Ectodermal cell (in vitro differentiated cells): Measurements from ENCODE around the gene ACKR2.
"Not testable (repeated sequence)": the region's sequence is repeated elsewhere in the genome, so short reads cannot be mapped to it uniquely, and the experiment has no call there.

Experiments
- H3K27ac ChIP-seq: 2 replicates; pipeline ENCODE4 v1.7.0; 2013; ENCODE audit warnings: mild to moderate bottlenecking, low read depth, low read length; ENCODE audit not compliant: insufficient read depth, poor library complexity, severe bottlenecking
- H3K27me3 ChIP-seq: 2 replicates; pipeline ENCODE4 v1.7.0; 2013; ENCODE audit warnings: mild to moderate bottlenecking, low read length; ENCODE audit not compliant: insufficient read depth, control insufficient read depth, poor library complexity, severe bottlenecking
- H3K36me3 ChIP-seq: one replicate; pipeline ENCODE4 v1.7.0; 2013; ENCODE audit warnings: low read length; ENCODE audit not compliant: control insufficient read depth, insufficient read depth
- H3K4me1 ChIP-seq: one replicate; pipeline ENCODE4 v1.7.0; 2013; ENCODE audit warnings: low read length; ENCODE audit not compliant: control insufficient read depth, insufficient read depth
- H3K4me3 ChIP-seq: 2 replicates; pipeline ENCODE4 v1.7.0; 2013; ENCODE audit warnings: low read depth, low read length, control low read depth; ENCODE audit not compliant: insufficient read depth
- H3K9me3 ChIP-seq: 2 replicates; pipeline ENCODE4 v1.7.0; 2013; ENCODE audit warnings: mild to moderate bottlenecking, low read length, moderate library complexity; ENCODE audit not compliant: control insufficient read depth
- WGBS, 2 experiments: methylation state at CpG; one replicate each; pipeline ENCODE4 v1.1.7; 2013; ENCODE audit warnings: missing lambda C conversion rate in 2 of 2; 5-methylcytosine and 5-hydroxymethylcytosine counted together

ACKR2 gene

GRCh38 chr3:42811118-42811883 lies 2.1 kb downstream of the ACKR2 start:
- not testable (repeated sequence) for H3K36me3 ChIP-seq, H3K27ac ChIP-seq, H3K9me3 ChIP-seq, H3K27me3 ChIP-seq, H3K4me1 ChIP-seq, H3K4me3 ChIP-seq
- 86% methylated on average over 15 of the region's 15 CpGs for WGBS, 2 experiments

DNA sequence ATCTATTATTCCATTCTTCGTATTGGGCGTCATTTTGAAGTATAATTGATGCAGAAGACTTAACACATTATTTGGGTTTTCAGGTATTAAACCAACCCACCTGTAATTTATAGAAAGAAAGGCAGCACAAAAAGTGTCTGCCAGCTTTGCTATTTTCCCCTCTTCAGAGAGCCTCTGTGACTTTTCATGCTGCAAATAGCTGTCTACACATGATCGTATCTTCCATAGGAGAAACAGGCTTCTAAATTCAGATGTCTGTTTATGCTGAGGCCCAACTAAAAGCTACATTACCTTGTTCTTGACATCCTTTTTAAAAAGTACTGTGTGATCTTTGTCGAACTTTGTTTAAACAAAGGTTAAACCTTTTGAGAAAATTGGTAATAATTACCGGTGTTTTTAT lies 5.0 kb downstream of the ACKR2 start:
- H3K27me3 ChIP-seq = no peaks in the 10 kb centered on the region
- H3K36me3 ChIP-seq = no peaks in the 10 kb centered on the region
- H3K9me3 ChIP-seq = no peaks in the 10 kb centered on the region
- H3K4me3 ChIP-seq = no peak overlapping the region
- no peak overlapping the region for H3K27ac ChIP-seq
- WGBS, 2 experiments = 90 to 97% methylated on average over 3 to 5 of the region's 5 CpGs
- H3K4me1 ChIP-seq = no peaks in the 10 kb centered on the region

- no peaks in the 10 kb centered on the region for H3K27me3 ChIP-seq
- no peaks in the 10 kb centered on the region for H3K4me1 ChIP-seq
- WGBS, 2 experiments = 73 to 78% methylated on average over 2 of the region's 2 CpGs
- H3K36me3 ChIP-seq = no peaks in the 10 kb centered on the region
- no peaks in the 10 kb centered on the region for H3K9me3 ChIP-seq
- no peak overlapping the region for H3K27ac ChIP-seq
- H3K4me3 ChIP-seq = no peak overlapping the region
Observed at GRCh38 chr3:42814914-42815507, 5.8 kb downstream of the ACKR2 start.

DNA sequence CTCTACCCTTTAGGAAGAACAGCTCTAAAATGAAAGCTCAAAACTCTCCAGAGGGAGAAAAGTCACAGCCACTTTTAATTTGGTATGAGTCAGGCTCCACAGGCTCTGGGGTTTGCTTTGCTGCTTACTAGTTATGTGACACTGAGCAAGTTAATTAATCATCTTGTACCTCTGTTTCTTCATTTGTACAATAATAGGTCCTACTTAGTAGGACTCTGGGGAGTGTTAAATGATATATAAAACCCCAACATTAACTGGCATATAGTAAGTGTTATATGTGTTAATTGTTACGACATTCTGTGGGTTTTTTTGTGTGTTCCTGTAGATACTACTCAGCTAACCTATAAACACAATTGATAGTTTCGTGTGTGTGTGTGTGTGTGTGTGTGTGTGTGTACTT lies 6.6 kb downstream of the ACKR2 start:
- H3K4me3 ChIP-seq = no peak overlapping the region
- no peaks in the 10 kb centered on the region for H3K27me3 ChIP-seq
- H3K36me3 ChIP-seq = no peaks in the 10 kb centered on the region
- 100% methylated on average over 1 of the region's 2 CpGs; no CpG with 5 or more reads in 1 of the 2 experiments for WGBS, 2 experiments
- H3K27ac ChIP-seq = no peak overlapping the region
- no peaks in the 10 kb centered on the region for H3K9me3 ChIP-seq
- no peaks in the 10 kb centered on the region for H3K4me1 ChIP-seq

DNA sequence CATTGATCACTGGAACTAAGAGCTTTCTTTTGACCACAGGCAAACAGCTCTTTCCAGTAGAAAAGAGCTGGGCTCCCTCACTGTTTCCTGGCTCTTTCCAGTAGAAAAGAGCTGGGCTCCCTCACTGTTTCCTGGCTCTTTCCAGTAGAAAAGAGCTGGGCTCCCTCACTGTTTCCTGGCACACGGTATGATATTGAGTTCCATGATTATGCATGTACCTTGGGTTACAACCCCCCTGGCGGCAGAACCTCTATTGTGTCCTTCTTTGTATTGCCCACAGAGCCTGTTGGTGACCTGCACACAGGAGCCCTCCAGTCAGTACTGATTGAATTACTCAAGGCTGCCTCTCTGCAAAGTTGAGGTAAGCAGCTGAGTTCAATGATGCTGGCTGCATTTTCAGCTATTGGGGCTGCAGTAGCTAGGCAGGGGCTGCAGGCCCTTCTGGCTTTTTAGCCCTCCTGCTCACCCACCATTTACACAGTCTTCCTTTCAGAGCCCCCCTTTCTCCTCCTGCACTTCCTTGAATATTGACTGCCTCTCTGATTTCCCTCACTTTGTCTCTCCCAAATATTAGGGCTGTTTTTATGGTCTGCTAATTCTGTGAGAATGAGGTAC lies 10.2 kb downstream of the ACKR2 start:
- Histone ChIP-seq H3K36me3 (no peaks in the 10 kb centered on the region), H3K9me3 (no peaks in the 10 kb centered on the region), H3K4me1 (no peaks in the 10 kb centered on the region), H3K27me3 (no peaks in the 10 kb centered on the region), H3K27ac (no peak overlapping the region), H3K4me3 (no peak overlapping the region)
- whole genome bisulfite sequencing, 2 experiments = 42 to 50% methylated on average over 2 of the region's 2 CpGs

DNA sequence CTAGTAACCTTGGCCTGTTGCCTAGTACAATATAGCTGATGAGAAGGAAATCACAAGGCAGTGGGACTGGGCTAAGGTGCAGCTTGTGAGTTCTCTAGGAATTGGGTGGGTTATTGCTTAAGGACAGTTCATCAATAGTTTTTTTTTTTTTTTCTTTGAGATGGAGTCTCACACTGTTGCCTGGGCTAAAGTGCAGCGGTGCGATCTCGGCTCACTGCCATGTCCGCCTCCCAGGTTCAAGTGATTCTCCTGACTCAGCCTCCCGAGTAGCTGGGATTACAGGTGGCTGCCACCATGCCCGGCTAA lies 11.5 kb downstream of the ACKR2 start:
- 86 to 88% methylated on average over 6 of the region's 6 CpGs for WGBS, 2 experiments

DNA sequence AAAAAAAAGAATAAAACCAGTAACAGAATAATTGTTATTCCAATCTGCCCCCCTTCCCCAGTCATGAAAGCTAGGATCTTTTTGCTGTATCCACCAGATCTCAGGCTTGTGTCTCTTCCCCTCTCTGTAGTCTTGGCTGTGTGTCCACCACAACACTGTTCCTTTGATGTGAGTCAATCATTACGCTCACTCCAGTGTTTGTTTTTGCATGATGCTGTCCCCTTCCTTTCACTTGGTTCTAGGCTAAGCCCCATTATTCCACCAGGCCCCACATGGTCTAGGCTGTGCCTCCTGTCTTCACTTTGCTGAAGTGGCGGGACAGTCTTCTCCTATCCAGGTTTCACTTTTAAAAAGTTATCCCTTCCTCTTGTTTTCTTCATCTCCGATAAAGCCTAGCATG lies 13.6 kb downstream of the ACKR2 start:
- no peaks in the 10 kb centered on the region for H3K4me1 ChIP-seq
- H3K9me3 ChIP-seq = no peaks in the 10 kb centered on the region
- 92 to 95% methylated on average over 3 of the region's 3 CpGs for WGBS, 2 experiments
- no peaks in the 10 kb centered on the region for H3K27me3 ChIP-seq
- no peak overlapping the region for H3K27ac ChIP-seq
- no peak overlapping the region for H3K4me3 ChIP-seq
- no peaks in the 10 kb centered on the region for H3K36me3 ChIP-seq

More for the DNA sequence above, 11.5 kb downstream of the ACKR2 start:
- Histone ChIP-seq H3K4me1 (no peaks in the 10 kb centered on the region), H3K4me3 (no peak overlapping the region), H3K27ac (no peak overlapping the region), H3K27me3 (no peaks in the 10 kb centered on the region), H3K9me3 (no peaks in the 10 kb centered on the region), H3K36me3 (no peaks in the 10 kb centered on the region)

DNA sequence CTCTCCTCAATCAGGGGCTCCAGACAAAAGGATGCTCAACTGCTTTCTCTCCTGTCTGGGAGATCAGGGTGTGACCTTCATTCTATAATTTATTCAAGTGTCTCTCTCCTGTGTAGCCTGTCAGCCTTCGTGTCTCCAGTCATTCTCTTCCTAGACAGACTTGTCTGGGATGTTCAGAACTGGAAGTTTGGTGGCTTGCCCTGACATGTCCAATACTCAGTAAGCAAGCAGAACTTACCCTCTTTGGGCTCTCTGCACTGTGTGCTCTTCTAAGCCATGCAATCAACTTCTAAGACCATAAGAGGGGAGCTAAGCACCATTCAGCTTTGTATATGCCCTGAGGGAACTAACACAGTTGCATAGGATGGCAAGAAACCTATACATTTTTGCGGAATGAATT lies 14.1 kb downstream of the ACKR2 start:
- Histone ChIP-seq H3K4me1 (no peaks in the 10 kb centered on the region), H3K27ac (no peak overlapping the region), H3K36me3 (no peaks in the 10 kb centered on the region), H3K4me3 (no peak overlapping the region), H3K9me3 (no peaks in the 10 kb centered on the region), H3K27me3 (no peaks in the 10 kb centered on the region)
- 88 to 91% methylated on average over 2 of the region's 2 CpGs for WGBS, 2 experiments

- H3K36me3 ChIP-seq = no peaks in the 10 kb centered on the region
- H3K4me1 ChIP-seq = no peaks in the 10 kb centered on the region
- H3K4me3 ChIP-seq = no peak overlapping the region
- no peaks in the 10 kb centered on the region for H3K9me3 ChIP-seq
- no peaks in the 10 kb centered on the region for H3K27me3 ChIP-seq
- no peak overlapping the region for H3K27ac ChIP-seq
Observed at GRCh38 chr3:42826141-42826540, 16.9 kb downstream of the ACKR2 start.

DNA sequence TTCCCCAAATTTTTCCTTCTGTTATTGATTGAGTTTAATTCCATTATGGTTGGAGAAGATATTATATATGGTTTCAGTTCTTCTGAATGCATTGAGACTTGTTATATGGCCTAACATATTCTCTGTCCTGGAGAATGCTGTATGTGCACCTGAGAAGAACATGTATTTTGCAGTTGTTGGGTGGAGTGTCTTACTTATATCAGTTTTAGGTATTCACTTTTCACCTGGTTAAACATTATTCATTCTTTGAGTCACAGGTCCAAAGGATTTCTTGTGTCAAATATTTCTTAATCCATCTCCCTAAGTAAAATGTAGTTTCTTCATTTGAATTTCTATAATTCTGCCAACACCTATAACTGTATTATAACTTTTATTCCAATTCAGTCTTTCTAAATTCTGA lies 17.8 kb downstream of the ACKR2 start:
- Histone ChIP-seq H3K4me3 (no peak overlapping the region), H3K9me3 (no peaks in the 10 kb centered on the region), H3K27me3 (no peaks in the 10 kb centered on the region), H3K36me3 (no peaks in the 10 kb centered on the region), H3K27ac (no peak overlapping the region), H3K4me1 (no peaks in the 10 kb centered on the region)
